HG02610 (cell line): ENCODE measurements around the gene SLIT2.
A peak's percentile ranks its signal among the peaks of the same experiment; 100 is the strongest.

Experiments used
- ATAC-seq: cut with Tn5 transposase; IDR thresholded peaks from one replicate; pipeline ENCODE4 v1.9.1; 2021; ENCODE audit warnings: mild to moderate bottlenecking, moderate library complexity; ENCODE audit not compliant: unreplicated experiment

SLIT2 gene, protein sequence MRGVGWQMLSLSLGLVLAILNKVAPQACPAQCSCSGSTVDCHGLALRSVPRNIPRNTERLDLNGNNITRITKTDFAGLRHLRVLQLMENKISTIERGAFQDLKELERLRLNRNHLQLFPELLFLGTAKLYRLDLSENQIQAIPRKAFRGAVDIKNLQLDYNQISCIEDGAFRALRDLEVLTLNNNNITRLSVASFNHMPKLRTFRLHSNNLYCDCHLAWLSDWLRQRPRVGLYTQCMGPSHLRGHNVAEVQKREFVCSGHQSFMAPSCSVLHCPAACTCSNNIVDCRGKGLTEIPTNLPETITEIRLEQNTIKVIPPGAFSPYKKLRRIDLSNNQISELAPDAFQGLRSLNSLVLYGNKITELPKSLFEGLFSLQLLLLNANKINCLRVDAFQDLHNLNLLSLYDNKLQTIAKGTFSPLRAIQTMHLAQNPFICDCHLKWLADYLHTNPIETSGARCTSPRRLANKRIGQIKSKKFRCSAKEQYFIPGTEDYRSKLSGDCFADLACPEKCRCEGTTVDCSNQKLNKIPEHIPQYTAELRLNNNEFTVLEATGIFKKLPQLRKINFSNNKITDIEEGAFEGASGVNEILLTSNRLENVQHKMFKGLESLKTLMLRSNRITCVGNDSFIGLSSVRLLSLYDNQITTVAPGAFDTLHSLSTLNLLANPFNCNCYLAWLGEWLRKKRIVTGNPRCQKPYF (N-terminal part only)

DNA sequence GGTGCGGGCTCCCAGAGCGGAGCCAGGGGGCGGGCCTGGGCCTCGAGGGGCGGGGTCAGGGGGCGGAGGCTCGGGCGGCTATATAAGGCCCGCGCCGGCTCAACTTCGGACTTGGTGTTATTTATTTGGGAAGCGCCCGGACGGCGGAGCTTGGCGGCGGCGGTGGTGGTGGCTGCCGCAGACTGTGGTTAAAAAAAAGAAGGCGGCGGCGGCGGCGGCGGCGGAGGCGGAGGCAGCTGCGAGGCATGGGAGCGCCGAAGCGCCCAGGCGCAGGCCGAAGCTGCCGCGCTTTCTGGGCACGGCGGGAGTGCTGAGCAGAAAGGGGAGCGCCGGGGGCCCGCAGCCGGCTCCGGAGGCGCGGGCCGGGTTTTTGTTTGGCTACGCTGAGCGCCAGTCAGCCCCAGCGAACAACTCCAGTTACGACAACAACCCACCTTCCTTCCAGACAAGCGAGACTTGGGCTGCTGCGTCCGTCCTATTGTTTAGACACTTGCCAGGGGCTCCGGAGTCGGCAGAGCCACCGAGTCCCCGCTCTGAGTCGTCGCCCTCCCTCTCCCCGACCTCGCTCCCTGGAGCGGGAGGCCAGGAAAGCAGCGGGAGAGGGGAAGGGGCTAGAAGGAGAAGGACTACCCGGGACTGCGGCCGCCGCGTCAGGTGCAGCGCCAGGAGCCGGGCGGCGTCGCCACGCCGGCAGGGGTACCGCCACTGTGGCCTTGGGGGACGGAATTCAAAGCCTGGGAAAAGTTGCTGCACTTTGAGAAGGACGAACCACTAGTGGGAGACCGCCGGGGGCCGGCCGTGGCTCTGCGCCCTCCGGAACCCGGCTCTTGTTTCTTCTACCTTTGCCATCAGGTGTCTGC lies at the start of gene SLIT2:
Gene SLIT2 (plus strand): TSS at position 110 of the 860 bp plus-strand sequence. CDS start 1,911 bp downstream, outside the sequence.
- peak; percentile 51 for ATAC-seq

DNA sequence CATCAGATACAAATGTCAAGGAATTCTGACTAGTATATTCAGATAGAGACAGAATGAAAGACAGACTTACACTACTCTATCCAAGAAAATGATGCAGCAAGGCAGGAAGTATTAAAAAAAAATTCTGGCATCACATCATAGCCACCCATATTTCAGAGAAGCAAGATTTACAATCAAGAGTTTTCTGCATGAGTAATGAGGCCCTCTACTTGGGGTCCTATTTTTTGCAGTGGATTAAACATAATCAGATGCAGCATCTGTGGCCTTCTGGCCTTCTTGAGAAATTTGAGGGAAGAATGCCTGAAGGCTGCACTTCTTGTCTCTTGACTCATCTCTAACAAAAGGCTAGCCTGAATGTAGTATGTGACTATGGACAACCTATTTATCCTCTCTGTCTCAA lies 48.2 kb upstream of the SLIT2 start:
- ATAC-seq: no peak

DNA sequence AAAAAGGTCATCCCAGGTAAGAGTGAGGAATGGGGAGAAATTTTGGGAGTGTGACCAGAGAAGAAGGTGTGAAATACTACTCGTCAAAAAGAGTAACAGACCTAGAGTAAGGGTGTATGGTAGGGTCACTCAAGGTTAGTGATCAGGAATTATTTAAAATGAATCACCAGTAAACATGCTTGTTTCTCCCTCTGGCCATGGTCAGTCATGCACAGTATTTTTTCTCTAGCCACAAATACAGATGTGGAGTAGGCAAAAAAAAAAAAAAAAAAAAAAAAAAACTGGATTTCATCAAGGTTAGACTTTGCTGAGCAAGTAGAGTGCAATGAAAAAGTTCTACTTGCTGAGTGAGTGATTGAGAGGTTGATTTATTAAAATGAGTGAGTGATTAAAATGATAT lies 34.2 kb upstream of the SLIT2 start:
- no peak for ATAC-seq

DNA sequence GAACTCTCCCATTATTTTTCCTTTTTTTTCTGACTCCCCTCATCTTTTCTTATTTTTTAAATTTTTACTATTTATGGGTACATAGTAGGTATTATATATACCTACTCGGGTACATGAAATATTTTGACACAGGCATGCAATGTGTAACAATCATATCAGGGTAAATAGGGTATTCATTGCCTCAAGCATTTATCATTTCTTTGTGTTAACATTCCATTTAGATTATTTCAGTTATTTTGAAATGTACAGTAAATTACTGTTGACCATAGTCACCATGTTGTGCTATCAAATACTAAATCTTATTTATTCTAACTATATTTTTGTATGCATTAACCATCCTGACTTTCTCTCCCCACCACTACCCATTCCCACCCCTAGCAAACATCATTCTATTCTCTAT lies 33.8 kb upstream of the SLIT2 start:
- ATAC-seq: no peak

DNA sequence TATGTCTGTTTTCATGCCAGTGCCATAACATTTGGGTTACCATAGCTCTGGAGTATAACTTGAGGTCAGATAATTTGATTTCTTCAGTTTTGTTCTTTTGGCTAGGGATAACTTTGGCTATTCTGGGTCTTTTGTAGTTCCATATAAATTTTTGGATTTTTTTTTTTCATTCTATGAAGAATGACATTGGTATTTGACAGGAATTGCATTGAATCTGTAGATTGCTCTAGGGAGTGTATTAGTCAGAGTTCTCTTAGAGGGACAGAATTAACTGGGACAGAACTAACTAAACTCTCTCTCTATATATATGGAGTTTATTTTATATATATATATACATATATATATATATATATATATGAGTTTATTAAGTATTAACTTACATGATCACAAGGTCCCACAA lies 32.2 kb upstream of the SLIT2 start:
- ATAC-seq: no peak

DNA sequence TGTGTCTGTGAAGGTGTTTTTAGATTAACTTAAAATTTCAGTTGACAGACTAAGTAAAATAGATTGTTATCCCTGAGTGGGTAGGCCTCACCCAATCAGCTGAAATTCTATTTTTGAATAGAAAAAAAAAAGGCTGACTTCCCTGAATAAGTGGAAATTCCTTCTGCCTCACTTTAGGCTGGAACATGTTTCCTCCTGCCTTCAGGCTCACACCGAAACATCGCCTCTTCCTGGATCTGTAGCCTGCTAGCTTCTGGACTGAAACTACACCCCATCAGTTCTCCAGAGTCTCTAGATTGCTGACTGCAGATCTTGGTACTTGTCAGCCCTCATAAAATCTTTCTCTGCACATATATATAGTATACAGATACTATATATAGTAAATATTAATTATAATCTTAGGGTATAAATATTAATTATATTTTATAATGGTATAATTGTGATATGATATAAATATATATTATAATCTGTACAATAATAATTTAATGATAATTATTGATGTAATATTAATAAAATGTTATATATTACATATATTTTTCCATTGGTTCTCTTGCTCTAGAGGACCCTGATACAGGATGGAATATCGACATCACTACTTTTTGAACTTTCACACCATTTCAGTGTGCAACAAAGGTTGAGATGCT lies 13.7 kb upstream of the SLIT2 start:
- ATAC-seq: no peak

DNA sequence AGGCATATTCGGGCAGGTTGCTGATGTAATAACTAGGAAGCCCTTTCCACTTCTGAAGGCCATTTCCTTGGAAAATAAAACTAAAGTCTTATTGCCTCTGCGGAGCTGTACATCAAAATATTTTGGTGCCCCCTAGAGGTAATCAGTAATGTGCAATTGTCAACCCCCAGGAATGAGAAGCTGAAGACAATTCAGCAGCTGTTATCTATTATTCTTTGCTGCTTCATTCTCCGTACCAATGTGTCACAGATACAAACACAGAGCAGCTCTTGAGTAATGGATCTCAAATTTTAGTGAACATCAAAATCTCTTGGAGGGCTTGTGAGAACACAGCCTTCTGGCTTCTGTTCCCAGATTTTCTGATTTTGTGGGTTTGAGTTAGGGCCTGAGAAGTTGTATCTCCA lies 3.5 kb upstream of the SLIT2 start:
- ATAC-seq: no peak

DNA sequence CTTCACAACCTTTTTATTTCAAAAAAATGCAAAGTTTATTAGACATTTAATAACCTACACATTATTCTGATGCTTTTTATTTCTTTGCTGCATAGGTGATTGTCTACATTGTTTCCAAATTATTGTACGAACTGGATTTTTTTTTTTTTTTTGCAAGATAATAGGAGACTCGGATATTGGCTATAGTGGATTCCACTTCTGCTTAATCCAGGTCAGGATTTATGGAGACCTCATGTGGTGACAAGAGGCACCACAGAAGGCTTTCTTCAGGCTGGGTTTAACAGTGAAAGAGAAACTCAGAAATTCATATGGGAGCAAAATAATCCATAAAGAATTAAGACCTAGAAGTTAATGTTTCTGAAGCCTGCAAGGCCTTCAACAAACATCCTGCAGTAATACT lies 2.4 kb upstream of the SLIT2 start:
- ATAC-seq: no peak

DNA sequence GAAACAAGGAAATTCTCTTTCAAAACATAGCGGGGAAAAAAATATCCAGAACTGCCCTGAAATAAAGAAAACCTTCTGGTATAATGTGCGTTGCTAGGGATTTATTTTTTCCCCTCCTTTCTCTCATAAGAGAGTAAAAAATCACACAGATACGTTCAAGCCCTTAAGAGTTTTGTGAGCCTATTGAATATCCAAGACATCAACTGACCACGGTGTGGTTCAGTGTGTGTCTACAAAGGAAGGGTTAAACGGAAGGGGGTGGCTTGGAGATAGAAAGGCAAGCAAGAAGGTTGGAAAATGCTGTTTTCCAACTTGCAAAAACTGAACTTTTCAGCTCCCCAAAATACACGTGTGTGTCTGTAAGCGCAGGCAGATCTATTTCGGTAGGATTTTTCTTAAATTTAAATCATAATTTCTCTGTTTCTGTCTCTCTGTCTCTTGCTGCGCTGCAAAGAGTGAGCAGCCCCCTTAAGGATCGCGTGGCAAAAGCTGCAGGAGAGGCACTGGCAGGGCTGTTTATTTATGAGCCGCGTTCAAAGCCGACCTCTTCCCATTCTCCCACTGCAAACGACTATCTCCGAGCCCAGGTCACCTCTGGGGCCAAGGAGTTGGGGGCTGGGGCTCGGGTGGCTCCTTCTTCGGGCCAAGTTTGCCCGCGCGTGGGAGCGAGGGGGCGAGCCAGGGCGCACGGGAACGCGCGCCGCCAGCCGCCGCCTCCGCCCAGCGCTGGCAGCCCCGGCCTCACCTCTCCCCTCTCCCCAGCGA lies 492 bp upstream of the SLIT2 start:
- no peak for ATAC-seq

DNA sequence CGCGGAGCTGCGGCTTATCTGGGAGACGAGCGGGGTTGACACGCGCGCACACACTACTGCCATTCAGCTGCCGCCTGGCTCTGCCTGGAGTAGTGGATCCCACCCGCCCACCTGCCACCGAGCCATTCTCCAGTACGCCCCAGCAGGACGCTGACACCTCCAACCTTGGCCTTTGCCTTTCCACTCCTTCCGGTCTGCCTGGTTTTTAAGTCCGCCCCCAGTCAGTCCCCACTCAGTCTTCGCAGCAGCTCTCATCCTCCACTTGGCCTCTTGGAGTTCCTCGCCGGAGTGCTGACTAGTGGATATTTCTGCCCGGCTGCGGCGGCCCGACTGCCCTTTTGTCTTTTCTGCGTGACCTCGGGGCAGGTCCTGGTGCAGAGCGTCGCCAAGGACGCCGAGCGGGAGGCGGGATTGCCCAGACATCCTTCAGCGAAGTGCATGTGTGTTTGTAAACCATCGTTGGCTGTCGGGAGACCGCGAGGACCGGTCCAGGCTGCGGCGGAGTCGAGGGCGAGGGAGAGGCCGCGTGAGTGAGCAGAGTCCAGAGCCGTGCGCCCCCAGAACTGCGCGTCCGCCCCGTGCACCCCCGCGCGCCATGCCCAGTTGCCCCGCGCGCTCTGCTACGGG lies 1.1 kb downstream of the SLIT2 start:
- no peak for ATAC-seq

DNA sequence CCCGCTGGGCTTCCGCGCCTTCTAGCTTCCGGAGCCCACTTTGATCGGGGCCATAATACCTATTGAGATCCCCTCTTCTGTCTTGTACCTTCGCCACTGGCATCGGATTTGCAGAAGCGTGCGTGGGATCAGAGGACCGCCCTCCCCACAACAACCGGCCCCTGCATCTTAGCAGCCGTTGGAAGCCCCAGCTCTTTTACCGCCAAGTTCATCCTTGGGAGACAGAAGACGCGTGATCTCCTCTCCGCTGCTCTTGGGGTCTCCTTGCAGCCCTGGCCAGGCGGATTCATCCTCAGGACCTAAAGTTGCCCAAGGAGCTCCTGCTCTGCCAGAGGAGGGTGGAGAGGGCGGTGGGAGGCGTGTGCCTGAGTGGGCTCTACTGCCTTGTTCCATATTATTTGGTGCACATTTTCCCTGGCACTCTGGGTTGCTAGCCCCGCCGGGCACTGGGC lies 1.6 kb downstream of the SLIT2 start:
- ATAC-seq: no peak

DNA sequence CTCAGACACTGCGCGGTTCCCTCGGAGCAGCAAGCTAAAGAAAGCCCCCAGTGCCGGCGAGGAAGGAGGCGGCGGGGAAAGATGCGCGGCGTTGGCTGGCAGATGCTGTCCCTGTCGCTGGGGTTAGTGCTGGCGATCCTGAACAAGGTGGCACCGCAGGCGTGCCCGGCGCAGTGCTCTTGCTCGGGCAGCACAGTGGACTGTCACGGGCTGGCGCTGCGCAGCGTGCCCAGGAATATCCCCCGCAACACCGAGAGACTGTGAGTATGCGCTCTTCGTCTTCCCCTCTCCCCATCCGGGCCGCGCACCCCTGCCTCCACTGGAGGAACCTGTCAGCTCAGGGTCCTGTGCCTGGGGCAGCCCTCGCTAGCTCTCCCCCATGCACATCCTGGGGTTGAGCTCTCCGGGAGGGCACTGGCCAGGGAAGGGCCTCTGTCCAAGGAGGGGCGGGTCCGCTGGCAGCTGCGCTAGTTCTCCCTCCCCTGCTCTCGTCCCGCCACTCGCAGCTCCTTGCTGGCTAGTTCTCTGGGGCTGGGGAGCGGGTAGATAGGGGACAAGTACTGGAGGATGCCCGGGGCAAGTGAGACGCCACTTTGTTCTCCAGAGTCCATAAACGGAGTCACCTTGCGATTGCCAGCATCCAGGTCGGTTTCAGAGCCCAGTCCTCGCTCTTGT lies 2.2 kb downstream of the SLIT2 start:
- ATAC-seq: no peak

DNA sequence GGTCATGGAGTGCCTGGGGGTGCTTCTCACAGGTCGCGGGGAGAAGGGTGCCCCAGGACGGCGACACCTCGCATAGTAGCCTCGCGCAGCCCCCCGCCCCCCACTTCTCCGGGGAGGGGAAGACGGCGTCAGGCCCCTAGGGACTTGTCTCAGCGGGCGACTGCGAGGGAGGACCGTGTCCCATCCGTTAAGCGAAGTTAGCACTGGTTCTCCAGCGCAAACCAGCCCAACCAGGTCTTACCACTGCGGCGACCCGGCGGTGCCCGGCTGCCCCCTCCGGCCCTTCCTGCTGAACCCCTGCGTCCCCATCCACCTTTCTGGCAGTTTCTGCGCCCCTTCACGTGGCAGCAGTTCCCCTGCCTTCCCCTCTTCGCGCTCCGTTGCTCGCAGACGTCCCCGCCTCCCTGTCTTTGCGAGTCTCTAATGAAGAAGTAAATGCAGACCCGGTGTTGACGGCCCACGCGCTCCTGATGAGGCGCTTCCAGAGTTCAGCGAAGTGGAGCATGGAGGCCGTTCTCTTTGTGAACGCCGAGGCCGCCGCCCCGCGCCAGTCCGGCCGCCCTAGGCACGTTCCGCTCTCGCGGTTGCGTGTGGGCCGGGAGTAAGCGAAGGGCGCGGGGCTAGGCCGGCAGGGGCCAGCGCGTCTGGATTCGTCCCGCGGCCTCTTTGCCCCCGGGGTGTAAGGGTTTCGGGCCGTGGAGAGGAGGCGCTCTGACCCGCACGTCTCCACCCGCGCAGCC lies 3.0 kb downstream of the SLIT2 start:
- ATAC-seq: no peak

DNA sequence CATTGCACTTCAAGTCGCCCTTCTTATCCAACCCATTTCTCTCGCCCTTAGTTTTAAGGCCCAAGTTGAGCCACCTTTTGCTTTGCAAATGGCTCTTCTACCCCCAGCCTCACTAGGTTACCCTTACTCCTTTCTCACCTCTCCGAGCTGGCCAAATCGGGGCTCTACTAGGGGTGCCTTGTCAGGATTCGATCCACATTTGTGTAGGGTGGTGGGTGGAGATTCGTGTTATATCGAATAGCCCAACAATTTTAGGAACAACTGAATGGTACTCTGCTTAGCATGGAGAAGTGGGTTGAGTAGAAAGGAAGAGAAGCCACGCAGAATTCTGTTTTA lies 3.5 kb downstream of the SLIT2 start:
- no peak for ATAC-seq

DNA sequence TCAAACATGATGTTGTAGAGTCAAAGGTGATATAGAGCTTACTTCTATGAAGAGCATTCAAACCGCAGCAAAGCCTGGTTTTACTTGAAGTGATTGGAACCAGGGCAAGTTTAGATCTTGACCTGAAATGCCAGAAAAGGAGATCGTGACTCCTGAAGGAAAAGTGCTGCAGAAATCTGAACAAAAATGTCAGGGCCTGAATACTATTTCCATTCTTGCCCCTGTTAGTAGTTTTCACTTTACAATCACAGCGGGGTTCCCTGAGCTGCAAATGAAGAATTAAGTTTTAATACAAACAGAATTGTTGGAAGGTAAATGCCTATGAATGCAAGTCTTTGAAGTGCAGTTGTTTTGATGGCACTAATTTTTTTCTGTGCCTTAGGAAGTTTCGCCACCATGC lies 4.1 kb downstream of the SLIT2 start:
- no peak for ATAC-seq

DNA sequence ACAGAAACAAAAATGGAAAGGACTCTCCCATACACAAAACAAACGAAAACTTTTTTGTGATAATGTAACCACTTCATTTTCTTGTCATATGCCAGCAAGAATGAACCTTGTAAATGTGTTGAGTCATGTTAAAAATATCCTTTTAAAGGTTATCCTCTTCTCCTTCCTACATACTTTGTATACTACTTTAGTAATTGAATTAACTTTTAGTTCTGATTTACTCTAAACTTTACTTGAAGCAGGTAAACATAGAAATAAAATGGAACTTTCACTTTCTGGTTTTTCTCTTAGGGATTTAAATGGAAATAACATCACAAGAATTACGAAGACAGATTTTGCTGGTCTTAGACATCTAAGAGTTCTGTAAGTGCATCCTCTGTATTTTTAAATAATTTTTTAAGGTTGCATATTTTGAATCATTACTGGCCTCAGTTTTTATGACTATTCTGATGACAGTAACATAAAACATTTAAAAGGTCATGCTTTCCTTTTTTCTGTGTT lies 4.7 kb downstream of the SLIT2 start:
- ATAC-seq: no peak

DNA sequence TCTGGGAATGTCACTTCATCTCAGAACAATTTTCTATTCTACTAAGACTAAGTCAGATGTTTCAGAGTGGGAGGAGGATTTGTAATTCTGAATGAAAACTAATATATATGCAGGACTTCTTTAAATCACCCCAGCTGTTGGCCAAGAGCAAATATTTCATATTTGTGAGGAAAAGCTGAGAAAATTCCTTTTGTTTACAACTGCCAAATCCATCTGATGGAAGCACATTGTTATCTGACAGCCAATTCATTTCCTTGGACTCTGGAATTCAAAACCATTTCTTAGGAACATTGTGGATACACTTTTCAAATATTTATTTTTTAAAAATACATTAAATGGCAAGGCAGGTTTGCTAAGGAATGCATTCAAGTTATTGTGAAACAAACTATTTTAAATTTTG lies 8.0 kb downstream of the SLIT2 start:
- ATAC-seq: no peak

DNA sequence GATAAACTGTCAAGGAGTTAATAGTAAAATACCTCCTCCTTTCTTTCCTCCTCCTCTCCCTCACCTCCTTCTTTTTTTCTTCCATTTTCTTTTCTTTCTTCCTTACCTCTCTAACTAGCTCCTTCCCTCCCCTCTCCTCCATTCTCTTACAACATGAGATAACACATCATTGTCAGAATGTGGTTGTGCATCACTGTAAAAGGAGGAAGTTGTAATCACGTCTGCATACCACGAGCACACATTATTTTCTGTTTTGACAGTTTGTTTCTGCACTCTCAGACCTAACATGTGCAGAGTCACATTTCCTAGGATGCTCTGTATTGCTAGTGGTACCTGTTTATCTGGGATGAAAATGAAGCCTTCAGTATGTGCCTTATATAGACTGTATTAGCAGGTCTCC lies 9.1 kb downstream of the SLIT2 start:
- ATAC-seq: no peak
